AG04450 (cell line): ENCODE measurements around the gene DHRSX. TPM values are rescaled to one million over a fixed set of nuclear protein-coding genes. Genes with fewer than 3 reads are reported as not detected.

Experiments used
- CTCF ChIA-PET: fragments of 300-600, 350-600 bp; formaldehyde crosslinking; extraction: SDS; loops from one replicate; lab custom pipeline; 2022; ENCODE audit warnings: antibody characterized with exemption, inconsistent platforms; lab: Charles Lee
- POLR2A ChIA-PET: fragments of 350-600 bp; formaldehyde crosslinking; extraction: SDS; loops from one replicate; lab custom pipeline; 2021; ENCODE audit warnings: antibody characterized with exemption, inconsistent platforms; lab: Yijun Ruan, JAX
- DNase-seq: peaks from one replicate; pipeline ENCODE4 v3.0.0-alpha.2; 2011; ENCODE audit warnings: low read depth, low spot score
- H3K27ac ChIP-seq: one replicate; pipeline ENCODE4 v1.5.1; 2012; ENCODE audit warnings: low read depth, low read length, control low read depth
- H3K27me3 ChIP-seq: one replicate; pipeline ENCODE4 v1.6.0; 2012; ENCODE audit warnings: low read length; ENCODE audit not compliant: control insufficient read depth, insufficient read depth
- H3K4me3 ChIP-seq: 2 replicates; pipeline ENCODE4 v1.5.1; 2011; ENCODE audit warnings: mild to moderate bottlenecking, low read depth, low read length, control low read depth
- H3K9me3 ChIP-seq: 2 replicates; pipeline ENCODE4 v1.5.1; 2012; ENCODE audit warnings: low read length; ENCODE audit not compliant: control insufficient read depth, insufficient read depth
- CTCF ChIP-seq: IDR thresholded peaks from 2 replicates; pipeline ENCODE4 v1.5.1; 2011; ENCODE audit warnings: low read depth, low read length, control low read depth, inconsistent platforms
- polyA plus RNA-seq: library from polyadenylated mRNA; depleted of rRNA; stranded (reverse); fragments of >200 nt; gene quantifications from 2 replicates; pipeline ENCODE4 v1.2.3, GENCODE V29; 2011

Gene DHRSX
- polyA plus RNA-seq, 1 experiment, result 43.2 TPM

GRCh38 chrX:2452799-2453198 is 48.0 kb downstream of the DHRSX start:
- POLR2A ChIA-PET, result no interaction called here
- H3K27me3 ChIP-seq, result no peaks in the 10 kb centered on the region
- DNase-seq, result no peak
- TF ChIP-seq CTCF, result no peak
- no peaks in the 10 kb centered on the region for H3K9me3 ChIP-seq
- CTCF ChIA-PET, result no interaction called here
- no peak overlapping the region for H3K27ac ChIP-seq
- H3K4me3 ChIP-seq, result no peak overlapping the region

GRCh38 chrX:2452317-2452784 is 48.4 kb downstream of the DHRSX start:
- Histone ChIP-seq H3K4me3 (no peak overlapping the region), H3K27ac (no peak overlapping the region), H3K27me3 (no peaks in the 10 kb centered on the region), H3K9me3 (no peaks in the 10 kb centered on the region)
- TF ChIP-seq CTCF, result no peak
- no peak for DNase-seq
- ChIA-PET CTCF (no interaction called here), POLR2A (no interaction called here)

GRCh38 chrX:2451501-2452316 is 49.1 kb downstream of the DHRSX start:
- Histone ChIP-seq H3K27ac (no peak overlapping the region), H3K9me3 (no peaks in the 10 kb centered on the region), H3K27me3 (no peaks in the 10 kb centered on the region), H3K4me3 (no peak overlapping the region)
- DNase-seq, result no peak
- ChIA-PET POLR2A (no interaction called here), CTCF (no interaction called here)
- TF ChIP-seq CTCF, result no peak

- CTCF ChIA-PET, result no interaction called here
- H3K4me3 ChIP-seq, result no peak overlapping the region
- H3K9me3 ChIP-seq, result no peaks in the 10 kb centered on the region
- H3K27me3 ChIP-seq, result no peaks in the 10 kb centered on the region
- POLR2A ChIA-PET, result no interaction called here
- DNase-seq, result no peak
- TF ChIP-seq CTCF, result no peak
- no peak overlapping the region for H3K27ac ChIP-seq
These were observed 50.1 kb downstream of the DHRSX start for GRCh38 chrX:2450681-2451080.

GRCh38 chrX:2449135-2449886 is 51.5 kb downstream of the DHRSX start:
- Histone ChIP-seq H3K9me3 (no peaks in the 10 kb centered on the region), H3K27ac (no peak overlapping the region), H3K4me3 (no peak overlapping the region), H3K27me3 (no peaks in the 10 kb centered on the region)
- no peak for TF ChIP-seq CTCF
- CTCF ChIA-PET, result no interaction called here
- no peak for DNase-seq
- POLR2A ChIA-PET, result no interaction called here
